K562 (cell line): ENCODE data around the gene FBXL3. TPM values are rescaled to one million over a fixed set of nuclear protein-coding genes. Genes with fewer than 3 reads are reported as not detected.

ENCODE experiments used
- ATAC-seq: fragments of 200-7000 bp; cut with Tn5 transposase; 3 replicates; pipeline ENCODE4 v1.9.1; 2020; ENCODE audit warnings: moderate library complexity
- BruUV-seq: library from RNA; stranded (reverse); fragments of 400-500 nt; replicated peaks from 2 replicates; lab custom pipeline; 2021; lab: Mats Ljungman, UMichigan
- CTCF ChIA-PET: fragments of 300-600 bp; formaldehyde crosslinking; extraction: SDS; loops from one replicate; lab custom pipeline; 2021; ENCODE audit warnings: low intra/inter-chr PET ratio; lab: Yijun Ruan, JAX
- POLR2A ChIA-PET: fragments of 300-600, 350-650 bp; sonication (Branson Sonifier 250); formaldehyde crosslinking; extraction: SDS; loops from one replicate; lab custom pipeline; 2021; ENCODE audit warnings: antibody characterized with exemption, inconsistent platforms; lab: Yijun Ruan, JAX
- DNase-seq, 4 experiments: peaks; one replicate each; pipeline versions ENCODE4 v3.0.0 to v3.0.0-alpha.2; 2011 to 2018; ENCODE audit warnings: low spot score in 3 of 4, mixed read lengths in 3 of 4; ENCODE audit errors: extremely low read depth in 1 of 4
- FAIRE-seq: peaks from 2 replicates; lab custom pipeline; 2011; peaks lifted over from hg19 to GRCh38; lab: Jason Lieb, UNC
- H2AFZ ChIP-seq: 2 replicates; pipeline ENCODE4 v1.6.0; 2011; ENCODE audit warnings: low read depth, low read length, control low read depth, inconsistent platforms
- H3K27ac ChIP-seq: fragments of 200-600 bp; 3 replicates; pipeline ENCODE4 v1.8.0; 2011; ENCODE audit warnings: low read depth, mild to moderate bottlenecking, control low read depth, inconsistent platforms, low read length, moderate library complexity, mixed read lengths; ENCODE audit errors: extremely low read depth
- H3K27me3 ChIP-seq, 2 experiments: fragments of 300-600 bp in 1 of 2; 2 replicates in 1 of 2; 3 replicates in 1 of 2; pipeline versions ENCODE4 v1.6.0 to v1.8.0; 2011; ENCODE audit warnings: inconsistent platforms in 2 of 2, low read length in 2 of 2, mild to moderate bottlenecking in 1 of 2, mixed read lengths in 1 of 2, moderate library complexity in 1 of 2; ENCODE audit not compliant: control insufficient read depth in 2 of 2, insufficient read depth in 2 of 2
- H3K36me3 ChIP-seq: fragments of 300-600 bp; 3 replicates; pipeline ENCODE4 v1.8.0; 2011; ENCODE audit warnings: mild to moderate bottlenecking, low read length, inconsistent platforms; ENCODE audit not compliant: control insufficient read depth, insufficient read depth
- H3K4me1 ChIP-seq, 2 experiments: fragments of 200-600 bp in 1 of 2; replicated peaks in 1 of 2; 2 replicates in 1 of 2; 3 replicates in 1 of 2; pipeline versions ENCODE4 v1.5.1 to v1.8.0; 2011; ENCODE audit warnings: inconsistent platforms in 2 of 2, low read length in 2 of 2, mild to moderate bottlenecking in 1 of 2, mixed read lengths in 1 of 2, moderate library complexity in 1 of 2; ENCODE audit not compliant: control insufficient read depth in 2 of 2, insufficient read depth in 2 of 2
- H3K4me2 ChIP-seq: 2 replicates; pipeline ENCODE4 v1.6.1; 2011; ENCODE audit warnings: low read length, control low read depth, inconsistent platforms, mixed read lengths; ENCODE audit not compliant: insufficient read depth
- H3K4me3 ChIP-seq: fragments of 200-600 bp; sonication (generic), shearing (Covaris generic); 2 replicates; pipeline ENCODE4 v1.5.1; 2016; ENCODE audit warnings: control low read depth, inconsistent platforms
- H3K79me2 ChIP-seq: fragments of 200-600 bp; 3 replicates; pipeline ENCODE4 v1.8.0; 2011; ENCODE audit warnings: low read length, inconsistent platforms; ENCODE audit not compliant: control insufficient read depth, insufficient read depth
- H3K9ac ChIP-seq, 2 experiments: 2 replicates each; pipeline versions ENCODE4 v1.6.0 to v1.6.1; 2011; ENCODE audit warnings: low read depth in 2 of 2, low read length in 2 of 2, control low read depth in 1 of 2, inconsistent platforms in 1 of 2, mild to moderate bottlenecking in 1 of 2, mixed read lengths in 1 of 2; ENCODE audit not compliant: insufficient read depth in 1 of 2
- H3K9me1 ChIP-seq: one replicate; pipeline ENCODE4 v1.6.0; 2011; ENCODE audit warnings: inconsistent platforms, mild to moderate bottlenecking, low read length, moderate library complexity; ENCODE audit not compliant: control insufficient read depth, insufficient read depth
- H3K9me3 ChIP-seq: replicated peaks from 2 replicates; pipeline ENCODE4 v1.5.1; 2011; ENCODE audit warnings: low read depth, low read length, inconsistent platforms; ENCODE audit not compliant: control insufficient read depth, insufficient read depth
- H4K20me1 ChIP-seq: replicated peaks from 2 replicates; pipeline ENCODE4 v1.6.1; 2011; ENCODE audit warnings: low read length, inconsistent platforms, mixed read lengths; ENCODE audit not compliant: control insufficient read depth, insufficient read depth
- CBX3 ChIP-seq, 2 experiments: IDR thresholded peaks; 1 replicate in 1 of 2; 2 replicates in 1 of 2; pipeline ENCODE4 v1.6.1; 2012; ENCODE audit warnings: inconsistent platforms in 2 of 2, low read length in 2 of 2, borderline replicate concordance in 1 of 2, control low read depth in 1 of 2
- FOXK2 ChIP-seq, 2 experiments: fragments of 450-650 bp; IDR thresholded peaks in 1 of 2; conservative IDR thresholded peaks in 1 of 2; 2 replicates each; pipeline ENCODE4 v1.6.1; 2016; ENCODE audit warnings: low read depth in 2 of 2, mild to moderate bottlenecking in 1 of 2
- NFE2 ChIP-seq: IDR thresholded peaks from 2 replicates; pipeline ENCODE4 v1.6.1; 2014; ENCODE audit warnings: antibody characterized with exemption, low read depth
- TCF3 ChIP-seq: sonication (generic); formaldehyde crosslinking; IDR thresholded peaks from 2 replicates; pipeline ENCODE4 v1.4.0; 2020; ENCODE audit warnings: mild to moderate bottlenecking, missing genetic modification reagents
- WGBS: fragments of 100-300 bp; shearing (Covaris generic); methylation state at CpG from one replicate; pipeline ENCODE4 v1.1.6; 2016; ENCODE audit warnings: low coverage, mixed read lengths; ENCODE audit not compliant: insufficient coverage; ENCODE audit errors: missing lambda C conversion rate; 5-methylcytosine and 5-hydroxymethylcytosine counted together
- in situ Hi-C: fragments of 300-500 bp; cut with MboI; formaldehyde crosslinking; loops from 4 replicates; pipeline ENCODE4 v1.15.0; 2018; ENCODE audit warnings: inconsistent platforms, mixed read lengths
- intact Hi-C: fragments of 100-400 bp; cut with micrococcal nuclease; formaldehyde crosslinking; loops from 2 replicates; pipeline ENCODE4 v1.14.2; 2022
- polyA plus RNA-seq, 8 experiments: library from polyadenylated mRNA; depleted of rRNA in 4 of 8; stranded (reverse) in 5 of 8; unstranded in 3 of 8; fragments of >200 nt; fragmentation: Nextera tagmentation in 2 of 8; fragmentation: Illumina TruSeq in 1 of 8; extraction: Ambion mirVana in 2 of 8; extraction: Trizol in 1 of 8; gene quantifications; 2 replicates each; pipeline versions ENCODE4 v1.2.1 to v1.2.3, GENCODE V29; 2011 to 2014; ENCODE audit warnings: inconsistent platforms in 1 of 8, missing spikeins in 1 of 8
- total RNA-seq, 7 experiments: library from RNA; depleted of rRNA in 6 of 7; stranded (reverse); fragments of >200 nt in 6 of 7; fragmentation: Illumina TruSeq in 2 of 7; extraction: Trizol in 2 of 7; gene quantifications; 2 replicates each; pipeline versions ENCODE4 v1.2.1 to v1.2.3, GENCODE V29; 2011 to 2021; ENCODE audit warnings: low replicate concordance in 1 of 7
- TF ChIP-seq, protein P1 (sequence below), 2 experiments: fragments of 450-650 bp; IDR thresholded peaks; 2 replicates each; pipeline ENCODE4 v1.6.1; 2018; ENCODE audit warnings: mild to moderate bottlenecking in 2 of 2, low read depth in 1 of 2; ENCODE audit not compliant: partially characterized antibody in 2 of 2
- TF ChIP-seq, protein P2 (sequence below): fragments of 250-450 bp; sonication (Bioruptor Pico); IDR thresholded peaks from 2 replicates; pipeline ENCODE4 v1.5.0; 2020; ENCODE audit warnings: mild to moderate bottlenecking

The FBXL3 gene
- total and polyA plus RNA-seq, 9 of the 15 experiments (the other 6 are each of a cell fraction or from before 2014, with no cell fraction given): 3.8 to 16.4 (median 12.6) TPM

DNA sequence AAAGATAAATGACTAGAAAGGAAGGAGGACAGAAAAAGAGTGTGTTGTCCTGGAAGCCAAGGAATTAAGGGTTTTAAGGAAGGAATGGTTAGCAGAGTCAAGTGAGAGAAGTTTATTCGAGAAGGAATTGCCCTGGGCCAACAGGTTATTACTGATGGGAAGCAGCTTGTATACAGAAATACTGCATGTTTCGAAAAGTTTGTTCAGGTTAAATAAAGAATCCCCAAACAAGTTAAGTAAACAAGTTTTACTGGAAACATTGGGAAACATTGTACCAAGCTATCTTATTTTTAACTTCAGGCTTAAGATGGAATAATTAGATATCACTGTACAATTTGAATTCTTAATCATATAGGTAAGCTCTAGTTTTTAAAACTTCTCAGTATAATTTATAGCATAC lies 28.2 kb upstream of the FBXL3 start (continued):
- TF ChIP-seq, protein P1, sequence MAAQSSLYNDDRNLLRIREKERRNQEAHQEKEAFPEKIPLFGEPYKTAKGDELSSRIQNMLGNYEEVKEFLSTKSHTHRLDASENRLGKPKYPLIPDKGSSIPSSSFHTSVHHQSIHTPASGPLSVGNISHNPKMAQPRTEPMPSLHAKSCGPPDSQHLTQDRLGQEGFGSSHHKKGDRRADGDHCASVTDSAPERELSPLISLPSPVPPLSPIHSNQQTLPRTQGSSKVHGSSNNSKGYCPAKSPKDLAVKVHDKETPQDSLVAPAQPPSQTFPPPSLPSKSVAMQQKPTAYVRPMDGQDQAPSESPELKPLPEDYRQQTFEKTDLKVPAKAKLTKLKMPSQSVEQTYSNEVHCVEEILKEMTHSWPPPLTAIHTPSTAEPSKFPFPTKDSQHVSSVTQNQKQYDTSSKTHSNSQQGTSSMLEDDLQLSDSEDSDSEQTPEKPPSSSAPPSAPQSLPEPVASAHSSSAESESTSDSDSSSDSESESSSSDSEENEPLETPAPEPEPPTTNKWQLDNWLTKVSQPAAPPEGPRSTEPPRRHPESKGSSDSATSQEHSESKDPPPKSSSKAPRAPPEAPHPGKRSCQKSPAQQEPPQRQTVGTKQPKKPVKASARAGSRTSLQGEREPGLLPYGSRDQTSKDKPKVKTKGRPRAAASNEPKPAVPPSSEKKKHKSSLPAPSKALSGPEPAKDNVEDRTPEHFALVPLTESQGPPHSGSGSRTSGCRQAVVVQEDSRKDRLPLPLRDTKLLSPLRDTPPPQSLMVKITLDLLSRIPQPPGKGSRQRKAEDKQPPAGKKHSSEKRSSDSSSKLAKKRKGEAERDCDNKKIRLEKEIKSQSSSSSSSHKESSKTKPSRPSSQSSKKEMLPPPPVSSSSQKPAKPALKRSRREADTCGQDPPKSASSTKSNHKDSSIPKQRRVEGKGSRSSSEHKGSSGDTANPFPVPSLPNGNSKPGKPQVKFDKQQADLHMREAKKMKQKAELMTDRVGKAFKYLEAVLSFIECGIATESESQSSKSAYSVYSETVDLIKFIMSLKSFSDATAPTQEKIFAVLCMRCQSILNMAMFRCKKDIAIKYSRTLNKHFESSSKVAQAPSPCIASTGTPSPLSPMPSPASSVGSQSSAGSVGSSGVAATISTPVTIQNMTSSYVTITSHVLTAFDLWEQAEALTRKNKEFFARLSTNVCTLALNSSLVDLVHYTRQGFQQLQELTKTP (IDR thresholded peaks at IDR 0.05; ENCODE audit: low read depth in 1 of 2, partially characterized antibody in 2 of 2): no peak
- TF ChIP-seq, protein P2, sequence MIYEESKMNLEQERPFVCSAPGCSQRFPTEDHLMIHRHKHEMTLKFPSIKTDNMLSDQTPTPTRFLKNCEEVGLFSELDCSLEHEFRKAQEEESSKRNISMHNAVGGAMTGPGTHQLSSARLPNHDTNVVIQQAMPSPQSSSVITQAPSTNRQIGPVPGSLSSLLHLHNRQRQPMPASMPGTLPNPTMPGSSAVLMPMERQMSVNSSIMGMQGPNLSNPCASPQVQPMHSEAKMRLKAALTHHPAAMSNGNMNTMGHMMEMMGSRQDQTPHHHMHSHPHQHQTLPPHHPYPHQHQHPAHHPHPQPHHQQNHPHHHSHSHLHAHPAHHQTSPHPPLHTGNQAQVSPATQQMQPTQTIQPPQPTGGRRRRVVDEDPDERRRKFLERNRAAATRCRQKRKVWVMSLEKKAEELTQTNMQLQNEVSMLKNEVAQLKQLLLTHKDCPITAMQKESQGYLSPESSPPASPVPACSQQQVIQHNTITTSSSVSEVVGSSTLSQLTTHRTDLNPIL (CRISPR knock-in tag): no peak
- TF ChIP-seq FOXK2 (conservative IDR thresholded peaks at IDR 0.05 in 1 of 2, IDR thresholded peaks at IDR 0.05 in 1 of 2; ENCODE audit: low read depth in 2 of 2): no peak
- TF ChIP-seq, all 486 proteins: peak for 0

DNA sequence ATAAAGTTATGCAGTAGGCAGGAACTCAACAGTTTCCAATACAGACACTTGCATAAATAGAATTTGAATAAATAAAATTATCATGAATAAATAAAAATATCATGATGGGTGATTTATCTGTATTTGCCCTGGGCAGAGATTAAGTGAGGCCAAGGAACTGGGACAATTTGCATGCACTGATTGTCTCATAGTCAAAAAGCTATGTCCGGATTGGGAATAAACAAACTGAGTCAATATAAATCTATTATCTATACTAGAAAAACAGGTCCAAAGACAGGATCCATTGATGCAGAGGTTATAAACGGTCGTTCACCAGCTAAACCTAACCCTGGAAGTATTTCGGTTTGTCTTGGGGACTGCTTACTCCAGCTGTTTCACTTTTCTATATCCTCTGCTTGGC lies 26.2 kb upstream of the FBXL3 start:
- ATAC-seq: no peak
- H2AFZ ChIP-seq: no peak overlapping the region
- H3K9me1 ChIP-seq: no peaks in the 10 kb centered on the region
- H3K4me2 ChIP-seq: no peak overlapping the region
- H3K27me3 ChIP-seq: no peaks in the 10 kb centered on the region
- no peak for DNase-seq
- BruUV-seq: no TSS peak
- in situ Hi-C loops: no loop called here
- 88% methylated on average over 4 of the region's 4 CpGs for WGBS
- POLR2A ChIA-PET: no interaction called here
- H3K4me3 ChIP-seq: no peak overlapping the region
- CTCF ChIA-PET: no interaction called here
- TF ChIP-seq NFE2 (no peak), TCF3 (CRISPR knock-in tag) (no peak), CBX3 (IDR thresholded peaks at IDR 0.05; ENCODE audit: borderline replicate concordance in 1 of 2, low read length in 2 of 2) (no peak)
- TF ChIP-seq, all 486 proteins: peak for 0
- Histone ChIP-seq H3K4me1 (no peaks in the 10 kb centered on the region), H3K27ac (no peak overlapping the region), H3K9ac (no peak overlapping the region), H3K36me3 (peaks cover 39% of the 10 kb centered on the region; the same call in 1 of the 3 replicates), H3K9me3 (no peaks in the 10 kb centered on the region), H4K20me1 (no peaks in the 10 kb centered on the region), H3K79me2 (no peaks in the 10 kb centered on the region)
- intact Hi-C loops: no loop called here
- FAIRE-seq: no peak
